Prostate gland (tissue), 2 donors: ENCODE results near the gene MTM1. TPM values are rescaled to one million over a fixed set of nuclear protein-coding genes. Genes with fewer than 3 reads are reported as not detected.

Source experiments
- DNase-seq: peaks from one replicate; pipeline ENCODE4 v3.0.0-alpha.2; 2019; ENCODE audit warnings: low spot score
- H3K27ac ChIP-seq, 2 donors: fragments of 200-600 bp; sonication (generic); 2 replicates each; pipeline ENCODE4 v1.5.1; 2017 to 2019
- H3K27me3 ChIP-seq: fragments of 200-600 bp; sonication (generic); replicated peaks from 2 replicates; pipeline ENCODE4 v1.5.1; 2019; ENCODE audit not compliant: insufficient read depth
- H3K36me3 ChIP-seq, 2 donors: fragments of 200-600 bp; sonication (generic); 1 replicate in 1 of 2; 2 replicates in 1 of 2; pipeline versions ENCODE4 v1.5.1 to v1.8.1; 2017 to 2019
- H3K4me1 ChIP-seq: fragments of 200-600 bp; sonication (generic); replicated peaks from 2 replicates; pipeline ENCODE4 v1.5.1; 2019
- H3K4me3 ChIP-seq, 2 donors: fragments of 200-600 bp; sonication (generic); 2 replicates each; pipeline ENCODE4 v1.5.1; 2017 to 2019
- H3K9me3 ChIP-seq: fragments of 200-600 bp; sonication (generic); 2 replicates; pipeline ENCODE4 v1.5.1; 2017
- POLR2A ChIP-seq: fragments of 450-650 bp; IDR thresholded peaks from one replicate; pipeline ENCODE4 v1.6.1; 2016; ENCODE audit warnings: antibody characterized with exemption, mild to moderate bottlenecking
- POLR2AphosphoS5 ChIP-seq: sonication (generic); formaldehyde crosslinking; IDR thresholded peaks from one replicate; pipeline ENCODE4 v1.6.1; 2017; ENCODE audit warnings: antibody characterized with exemption
- WGBS: methylation state at CpG from one replicate; pipeline ENCODE4 v1.1.5; 2018; 5-methylcytosine and 5-hydroxymethylcytosine counted together
- intact Hi-C: fragments of 100-400 bp; cut with DNase I; formaldehyde crosslinking; loops from one replicate; pipeline ENCODE4 v1.14.2; 2022
- total RNA-seq, 2 donors: library from RNA; depleted of rRNA; stranded (reverse); fragments of >200 nt; gene quantifications; one replicate each; pipeline ENCODE4 v1.1.0, GENCODE V29; 2016
- TF ChIP-seq, protein P1 (sequence below), 4 experiments: fragments of 200-600 bp in 2 of 4; fragments of 450-650 bp in 2 of 4; sonication (generic) in 2 of 4; IDR thresholded peaks; 1 replicate in 3 of 4; 2 replicates in 1 of 4; pipeline ENCODE4 v1.5.1; 2016 to 2019; ENCODE audit warnings: antibody characterized with exemption in 4 of 4, mild to moderate bottlenecking in 2 of 4, moderate library complexity in 2 of 4

Gene MTM1
- total RNA-seq, 2 donors from 2014 or later = 10.3 to 30.2 TPM

- intact Hi-C loops = loop anchor here (10.0 kb wide), 1 partner anchor 74 kb away; no protein-coding TSS in a partner anchor
- Histone ChIP-seq H3K27me3 (no peaks in the 10 kb centered on the region), H3K36me3 (no peaks in the 10 kb centered on the region), H3K4me1 (no peaks in the 10 kb centered on the region), H3K9me3 (no peaks in the 10 kb centered on the region), H3K4me3 (no peak overlapping the region), H3K27ac (no peak overlapping the region)
- TF ChIP-seq POLR2A (no peak), POLR2AphosphoS5 (peak; percentile 13)
- DNase-seq = no peak
- WGBS = 24% methylated on average over 3 of the region's 3 CpGs
These were observed 2.1 kb downstream of the MTM1 start for GRCh38 chrX:150570512-150570911.

DNA sequence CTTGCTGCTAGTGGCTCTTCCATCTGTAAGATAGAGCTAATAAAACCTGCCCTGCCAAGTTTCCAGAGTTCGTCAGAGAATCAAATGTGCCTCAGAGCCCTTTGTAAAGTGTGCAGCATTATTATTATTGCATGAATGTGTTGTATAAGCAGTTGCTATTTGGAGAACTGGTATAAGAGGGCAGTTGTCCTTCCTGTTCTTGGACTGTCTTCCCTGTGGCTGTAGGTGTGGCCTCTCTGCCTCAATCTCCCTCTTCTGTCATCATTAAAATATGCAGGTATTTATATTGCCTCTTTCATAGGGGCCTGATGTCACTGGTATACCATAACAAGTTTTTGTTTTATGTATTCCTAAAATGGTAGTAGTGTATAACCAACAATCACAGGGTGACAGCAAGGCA is 3.8 kb downstream of the MTM1 start:
- intact Hi-C loops = loop anchor here (10.0 kb wide), 1 partner anchor 73 kb away; no protein-coding TSS in a partner anchor
- H3K36me3 ChIP-seq = no peaks in the 10 kb centered on the region
- H3K27me3 ChIP-seq = no peaks in the 10 kb centered on the region
- DNase-seq = no peak
- H3K4me3 ChIP-seq = no peak overlapping the region
- no peak overlapping the region for H3K27ac ChIP-seq
- H3K9me3 ChIP-seq = no peaks in the 10 kb centered on the region
- 8% methylated on average over 1 of the region's 1 CpG for WGBS
- H3K4me1 ChIP-seq = no peaks in the 10 kb centered on the region
- TF ChIP-seq, protein P1, sequence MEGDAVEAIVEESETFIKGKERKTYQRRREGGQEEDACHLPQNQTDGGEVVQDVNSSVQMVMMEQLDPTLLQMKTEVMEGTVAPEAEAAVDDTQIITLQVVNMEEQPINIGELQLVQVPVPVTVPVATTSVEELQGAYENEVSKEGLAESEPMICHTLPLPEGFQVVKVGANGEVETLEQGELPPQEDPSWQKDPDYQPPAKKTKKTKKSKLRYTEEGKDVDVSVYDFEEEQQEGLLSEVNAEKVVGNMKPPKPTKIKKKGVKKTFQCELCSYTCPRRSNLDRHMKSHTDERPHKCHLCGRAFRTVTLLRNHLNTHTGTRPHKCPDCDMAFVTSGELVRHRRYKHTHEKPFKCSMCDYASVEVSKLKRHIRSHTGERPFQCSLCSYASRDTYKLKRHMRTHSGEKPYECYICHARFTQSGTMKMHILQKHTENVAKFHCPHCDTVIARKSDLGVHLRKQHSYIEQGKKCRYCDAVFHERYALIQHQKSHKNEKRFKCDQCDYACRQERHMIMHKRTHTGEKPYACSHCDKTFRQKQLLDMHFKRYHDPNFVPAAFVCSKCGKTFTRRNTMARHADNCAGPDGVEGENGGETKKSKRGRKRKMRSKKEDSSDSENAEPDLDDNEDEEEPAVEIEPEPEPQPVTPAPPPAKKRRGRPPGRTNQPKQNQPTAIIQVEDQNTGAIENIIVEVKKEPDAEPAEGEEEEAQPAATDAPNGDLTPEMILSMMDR (IDR thresholded peaks at IDR 0.05) = no peak

GRCh38 chrX:150573106-150573505 is 4.7 kb downstream of the MTM1 start:
- WGBS = 21% methylated on average over 1 of the region's 1 CpG
- Histone ChIP-seq H3K27me3 (no peaks in the 10 kb centered on the region), H3K9me3 (no peaks in the 10 kb centered on the region), H3K36me3 (no peaks in the 10 kb centered on the region), H3K4me1 (no peaks in the 10 kb centered on the region), H3K27ac (no peak overlapping the region), H3K4me3 (no peak overlapping the region)
- TF ChIP-seq POLR2AphosphoS5 (no peak), POLR2A (no peak)
- TF ChIP-seq, protein P1 (IDR thresholded peaks at IDR 0.05) = no peak
- no peak for DNase-seq
- intact Hi-C loops = loop anchor here (10.0 kb wide), 1 partner anchor 72 kb away; no protein-coding TSS in a partner anchor

GRCh38 chrX:150573702-150574101 is 5.3 kb downstream of the MTM1 start:
- no peaks in the 10 kb centered on the region for H3K4me1 ChIP-seq
- no peak for DNase-seq
- TF ChIP-seq POLR2AphosphoS5 (no peak), POLR2A (no peak)
- TF ChIP-seq, protein P1 (IDR thresholded peaks at IDR 0.05) = no peak
- no peaks in the 10 kb centered on the region for H3K36me3 ChIP-seq
- no peak overlapping the region for H3K27ac ChIP-seq
- H3K9me3 ChIP-seq = no peaks in the 10 kb centered on the region
- WGBS = 80% methylated on average over 4 of the region's 4 CpGs
- no peak overlapping the region for H3K4me3 ChIP-seq
- intact Hi-C loops = loop anchor here (10.0 kb wide), 1 partner anchor 71 kb away; no protein-coding TSS in a partner anchor
- H3K27me3 ChIP-seq = no peaks in the 10 kb centered on the region

DNA sequence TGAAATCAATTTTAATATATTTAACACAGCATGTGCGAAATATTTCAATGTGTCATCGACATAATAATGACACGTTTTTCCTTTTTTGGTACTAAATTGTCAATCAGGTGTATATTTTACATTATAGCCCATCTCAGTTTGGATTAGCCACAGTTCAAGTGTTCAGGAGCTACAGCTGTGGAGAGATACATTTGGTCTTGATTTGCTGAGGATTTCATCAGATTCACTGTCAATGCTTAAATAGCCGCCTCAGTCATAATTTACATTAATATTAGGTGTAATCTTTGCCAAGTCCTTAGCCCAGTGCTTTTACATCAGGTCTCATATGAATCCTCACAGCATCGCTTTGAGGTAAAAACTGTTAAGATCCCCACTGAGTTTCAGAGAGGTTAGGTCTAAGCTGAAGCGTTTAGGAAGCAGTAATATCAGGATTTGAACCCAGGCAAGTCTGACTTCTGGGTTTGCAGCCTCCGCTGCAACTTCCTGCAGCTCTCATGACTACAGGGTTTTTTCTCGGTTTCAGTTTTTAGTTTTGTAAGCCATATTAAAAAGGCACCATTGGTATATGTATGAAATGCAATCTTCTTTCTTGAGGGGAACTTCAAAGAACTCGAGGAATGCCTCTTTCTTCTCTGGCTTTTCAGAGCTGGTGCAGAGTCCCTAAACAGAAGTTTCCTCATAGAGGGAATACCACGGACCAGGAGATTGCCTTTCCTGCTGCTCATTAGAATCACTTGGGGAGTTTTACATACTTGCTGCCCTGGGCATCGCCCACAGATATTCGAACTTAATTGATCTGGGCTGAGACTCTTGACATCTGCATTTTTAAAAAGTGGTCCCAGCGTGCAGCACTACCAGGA is 6.4 kb downstream of the MTM1 start:
- WGBS = 81% methylated on average over 13 of the region's 13 CpGs
- Histone ChIP-seq H3K27ac (no peak overlapping the region), H3K27me3 (no peaks in the 10 kb centered on the region), H3K4me3 (no peak overlapping the region), H3K36me3 (no peaks in the 10 kb centered on the region), H3K4me1 (no peaks in the 10 kb centered on the region), H3K9me3 (no peaks in the 10 kb centered on the region)
- no peak for TF ChIP-seq POLR2AphosphoS5
- TF ChIP-seq POLR2A = no peak
- TF ChIP-seq, protein P1 (IDR thresholded peaks at IDR 0.05) = no peak
- no peak for DNase-seq
- intact Hi-C loops = loop anchor here (10.0 kb wide), 1 partner anchor 70 kb away; no protein-coding TSS in a partner anchor
